ENCODE results near the gene HBE1.

HBE1 gene

DNA sequence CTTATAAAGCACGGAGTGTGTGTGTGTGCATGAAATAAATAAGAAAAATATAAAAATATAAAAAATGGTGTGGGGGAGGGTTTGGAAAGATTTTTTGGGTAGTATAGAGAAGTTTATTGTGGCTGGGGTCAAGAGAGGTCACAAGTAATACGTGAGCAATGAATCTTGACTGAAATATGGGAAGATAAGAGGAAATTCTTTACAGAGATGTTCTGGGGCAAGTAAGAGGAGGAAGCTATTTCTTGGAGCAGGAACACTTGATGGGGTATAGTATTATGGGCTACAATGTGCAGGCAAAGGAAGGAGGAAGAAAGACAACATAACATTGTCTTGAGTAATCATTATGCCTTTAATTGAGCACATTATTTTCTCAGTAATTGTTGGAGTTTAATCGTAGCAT, 37.6 kb downstream of the HBE1 start:
- no peak for DNase-seq

DNA sequence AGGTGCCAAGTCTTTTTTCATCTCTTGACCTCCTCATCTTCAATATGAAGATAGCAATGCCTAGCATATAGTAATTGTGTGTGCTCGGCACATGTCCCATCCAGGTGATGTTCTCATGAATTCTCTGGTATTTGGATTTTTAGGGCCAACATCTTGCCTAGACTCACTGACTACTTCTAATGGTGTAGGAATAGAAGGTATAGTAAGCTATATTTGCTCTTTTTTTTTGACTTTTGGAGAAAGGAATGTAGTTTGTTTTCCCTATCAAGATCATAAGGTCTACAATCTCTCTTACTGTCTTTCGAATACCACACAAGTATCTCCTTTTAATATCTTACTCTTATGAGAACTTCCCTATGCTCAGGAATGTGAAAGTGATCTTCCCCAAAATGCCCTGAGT, 38.6 kb downstream of the HBE1 start:
- DNase-seq: no peak

DNA sequence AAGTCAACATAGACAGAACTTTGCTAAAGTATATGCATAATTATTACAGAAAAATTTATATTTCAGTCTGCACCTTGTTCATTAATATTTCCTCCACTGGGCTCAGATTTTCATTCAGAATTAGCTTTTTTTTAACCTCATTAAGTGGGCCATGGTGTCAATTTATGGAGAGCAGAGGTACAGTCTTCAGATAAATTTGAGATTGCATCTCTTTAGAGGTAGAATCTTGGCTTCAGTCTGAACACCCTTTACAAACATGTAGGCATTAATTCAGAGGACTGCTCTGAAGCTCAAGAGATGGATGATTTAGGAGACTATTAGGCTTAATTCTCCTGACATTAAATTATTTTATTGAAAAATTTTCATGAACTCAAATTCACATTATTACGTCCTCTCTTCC, 39.5 kb downstream of the HBE1 start:
- no peak for DNase-seq

DNA sequence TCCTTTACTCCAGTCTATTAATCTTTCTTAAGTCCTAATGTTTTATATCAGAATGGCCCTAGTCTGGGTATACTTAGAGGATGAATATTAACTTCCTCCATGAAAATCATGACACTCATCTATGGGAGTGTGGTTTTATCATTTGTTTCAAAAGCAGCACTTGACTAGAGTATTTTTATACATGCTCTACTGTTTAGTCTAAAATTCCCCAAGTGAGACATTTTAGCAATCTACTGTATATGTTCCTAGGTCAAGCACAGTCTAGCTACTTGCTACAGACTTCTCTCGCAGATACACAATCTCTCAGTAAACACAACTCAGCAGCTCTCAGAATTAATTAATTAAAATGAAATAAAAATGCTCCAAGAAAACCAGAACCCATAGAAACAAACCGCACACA, 39.9 kb downstream of the HBE1 start:
- no peak for DNase-seq

DNA sequence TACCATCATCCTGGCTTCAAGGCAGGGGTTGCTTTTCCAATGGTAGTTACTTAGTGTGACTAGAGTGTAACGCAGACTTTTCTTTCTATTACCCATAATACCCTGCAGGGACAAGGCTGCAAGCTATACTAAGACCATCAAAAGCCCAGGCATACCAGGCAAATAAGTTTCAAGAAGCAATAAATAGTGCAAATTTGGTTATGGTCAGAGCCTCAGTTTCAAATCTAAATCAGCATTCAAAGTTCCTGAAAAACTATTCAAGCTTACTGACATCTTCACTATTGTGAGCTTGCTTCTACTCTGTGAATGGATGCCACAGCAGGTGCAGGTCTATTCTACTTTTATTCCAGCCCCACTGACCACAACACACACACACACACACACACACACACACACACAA, 40.4 kb downstream of the HBE1 start:
- DNase-seq: no peak

DNA sequence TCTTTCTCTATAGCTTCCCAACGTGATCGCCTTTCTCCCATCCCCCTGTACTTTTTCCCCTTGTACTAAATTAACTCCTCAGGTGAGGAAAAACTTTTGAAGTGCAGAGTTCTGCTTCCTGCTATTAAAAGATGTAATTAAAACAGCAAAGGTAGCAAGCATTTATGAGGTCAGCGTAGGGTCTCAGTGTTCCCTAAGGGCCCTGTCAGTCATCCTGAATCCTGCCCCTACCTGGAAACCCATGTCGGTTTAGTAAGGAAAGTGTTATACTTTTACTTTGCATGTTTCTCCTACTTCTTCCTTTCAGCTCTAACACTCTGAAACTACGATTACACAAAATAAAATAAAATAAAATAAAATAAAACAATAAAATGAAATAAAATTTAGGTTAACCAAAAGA, 41.6 kb downstream of the HBE1 start:
- DNase-seq: no peak

DNA sequence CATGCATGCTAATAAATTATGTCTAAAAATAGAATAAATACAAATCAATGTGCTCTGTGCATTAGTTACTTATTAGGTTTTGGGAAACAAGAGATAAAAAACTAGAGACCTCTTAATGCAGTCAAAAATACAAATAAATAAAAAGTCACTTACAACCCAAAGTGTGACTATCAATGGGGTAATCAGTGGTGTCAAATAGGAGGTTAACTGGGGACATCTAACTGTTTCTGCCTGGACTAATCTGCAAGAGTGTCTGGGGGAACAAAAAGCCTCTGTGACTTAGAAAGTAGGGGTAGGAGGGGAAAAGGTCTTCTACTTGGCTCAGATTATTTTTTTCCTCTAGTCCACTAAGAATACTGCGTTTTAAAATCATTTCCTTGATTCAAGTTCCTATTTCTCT, 42.1 kb downstream of the HBE1 start:
- no peak for DNase-seq

DNA sequence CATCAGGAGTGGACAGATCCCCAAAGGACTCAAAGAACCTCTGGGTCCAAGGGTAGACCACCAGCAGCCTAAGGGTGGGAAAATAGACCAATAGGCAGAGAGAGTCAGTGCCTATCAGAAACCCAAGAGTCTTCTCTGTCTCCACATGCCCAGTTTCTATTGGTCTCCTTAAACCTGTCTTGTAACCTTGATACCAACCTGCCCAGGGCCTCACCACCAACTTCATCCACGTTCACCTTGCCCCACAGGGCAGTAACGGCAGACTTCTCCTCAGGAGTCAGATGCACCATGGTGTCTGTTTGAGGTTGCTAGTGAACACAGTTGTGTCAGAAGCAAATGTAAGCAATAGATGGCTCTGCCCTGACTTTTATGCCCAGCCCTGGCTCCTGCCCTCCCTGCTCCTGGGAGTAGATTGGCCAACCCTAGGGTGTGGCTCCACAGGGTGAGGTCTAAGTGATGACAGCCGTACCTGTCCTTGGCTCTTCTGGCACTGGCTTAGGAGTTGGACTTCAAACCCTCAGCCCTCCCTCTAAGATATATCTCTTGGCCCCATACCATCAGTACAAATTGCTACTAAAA, 42.9 kb downstream of the HBE1 start, which contains the start of gene HBB:
Gene HBB, minus strand, starts transcription at position 340 of the 579 bp plus-strand sequence. Its CDS starts 50 bp downstream, at position 290.
- DNase-seq: no peak

DNA sequence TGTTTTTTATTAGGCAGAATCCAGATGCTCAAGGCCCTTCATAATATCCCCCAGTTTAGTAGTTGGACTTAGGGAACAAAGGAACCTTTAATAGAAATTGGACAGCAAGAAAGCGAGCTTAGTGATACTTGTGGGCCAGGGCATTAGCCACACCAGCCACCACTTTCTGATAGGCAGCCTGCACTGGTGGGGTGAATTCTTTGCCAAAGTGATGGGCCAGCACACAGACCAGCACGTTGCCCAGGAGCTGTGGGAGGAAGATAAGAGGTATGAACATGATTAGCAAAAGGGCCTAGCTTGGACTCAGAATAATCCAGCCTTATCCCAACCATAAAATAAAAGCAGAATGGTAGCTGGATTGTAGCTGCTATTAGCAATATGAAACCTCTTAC, 44.3 kb downstream of the HBE1 start:
- DNase-seq: no peak

DNA sequence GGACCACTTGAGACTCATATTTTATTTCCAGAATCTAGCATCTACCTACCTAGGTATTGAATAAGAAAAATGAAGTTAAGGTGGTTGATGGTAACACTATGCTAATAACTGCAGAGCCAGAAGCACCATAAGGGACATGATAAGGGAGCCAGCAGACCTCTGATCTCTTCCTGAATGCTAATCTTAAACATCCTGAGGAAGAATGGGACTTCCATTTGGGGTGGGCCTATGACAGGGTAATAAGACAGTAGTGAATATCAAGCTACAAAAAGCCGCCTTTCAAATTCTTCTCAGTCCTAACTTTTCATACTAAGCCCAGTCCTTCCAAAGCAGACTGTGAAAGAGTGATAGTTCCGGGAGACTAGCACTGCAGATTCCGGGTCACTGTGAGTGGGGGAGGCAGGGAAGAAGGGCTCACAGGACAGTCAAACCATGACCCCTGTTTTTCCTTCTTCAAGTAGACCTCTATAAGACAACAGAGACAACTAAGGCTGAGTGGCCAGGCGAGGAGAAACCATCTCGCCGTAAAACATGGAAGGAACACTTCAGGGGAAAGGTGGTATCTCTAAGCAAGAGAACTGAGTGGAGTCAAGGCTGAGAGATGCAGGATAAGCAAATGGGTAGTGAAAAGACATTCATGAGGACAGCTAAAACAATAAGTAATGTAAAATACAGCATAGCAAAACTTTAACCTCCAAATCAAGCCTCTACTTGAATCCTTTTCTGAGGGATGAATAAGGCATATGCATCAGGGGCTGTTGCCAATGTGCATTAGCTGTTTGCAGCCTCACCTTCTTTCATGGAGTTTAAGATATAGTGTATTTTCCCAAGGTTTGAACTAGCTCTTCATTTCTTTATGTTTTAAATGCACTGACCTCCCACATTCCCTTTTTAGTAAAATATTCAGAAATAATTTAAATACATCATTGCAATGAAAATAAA, 44.9 kb downstream of the HBE1 start:
- DNase-seq: no peak

DNA sequence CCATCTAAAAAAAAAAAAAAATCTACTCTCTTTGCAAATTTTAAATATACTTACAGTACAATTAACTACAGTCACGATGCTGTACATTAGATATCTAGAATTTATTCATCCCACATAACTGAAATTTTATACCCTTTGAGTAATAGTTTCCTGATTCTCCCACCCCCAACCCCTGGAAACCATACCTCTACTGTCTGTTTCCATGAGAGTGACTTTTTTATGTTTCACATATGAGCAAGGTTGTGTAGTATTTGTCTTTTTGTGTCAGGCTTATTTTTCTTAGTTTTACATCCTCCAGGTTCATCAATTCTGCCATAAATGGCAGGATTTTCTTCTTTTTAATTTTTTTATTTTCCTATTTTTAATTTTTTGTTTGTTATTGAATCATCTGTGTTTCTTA, 46.1 kb downstream of the HBE1 start:
- DNase-seq: no peak

DNA sequence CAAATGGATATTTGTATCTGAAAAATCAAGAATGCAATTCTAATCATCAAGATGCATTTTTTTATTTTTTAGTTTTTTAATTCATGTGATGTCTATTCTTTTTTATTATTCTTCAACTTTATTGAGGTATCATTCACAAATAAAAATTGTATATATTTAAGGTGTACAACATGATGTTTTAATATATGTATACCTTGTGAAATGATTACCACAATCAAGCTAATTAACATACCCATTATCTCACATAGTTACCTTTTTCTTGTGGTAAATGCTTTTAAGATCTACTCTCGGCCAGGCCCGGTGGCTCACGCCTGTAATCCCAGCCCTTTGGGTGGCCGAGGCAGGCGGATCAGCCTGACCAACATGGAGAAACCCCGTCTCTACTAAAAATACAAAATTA, 46.6 kb downstream of the HBE1 start:
- DNase-seq: no peak
